AG09319 (cell line): ENCODE measurements around the gene RDH5.

Experiments
- DNase-seq: peaks from one replicate; pipeline ENCODE4 v3.0.0-alpha.2; 2010; ENCODE audit warnings: low read depth; ENCODE audit errors: extremely low read depth
- TF ChIP-seq, protein P1 (sequence below): IDR thresholded peaks from 2 replicates; pipeline ENCODE4 v1.5.1; 2011; ENCODE audit warnings: low read depth, mild to moderate bottlenecking, inconsistent platforms, low read length, moderate library complexity

Gene RDH5

DNA sequence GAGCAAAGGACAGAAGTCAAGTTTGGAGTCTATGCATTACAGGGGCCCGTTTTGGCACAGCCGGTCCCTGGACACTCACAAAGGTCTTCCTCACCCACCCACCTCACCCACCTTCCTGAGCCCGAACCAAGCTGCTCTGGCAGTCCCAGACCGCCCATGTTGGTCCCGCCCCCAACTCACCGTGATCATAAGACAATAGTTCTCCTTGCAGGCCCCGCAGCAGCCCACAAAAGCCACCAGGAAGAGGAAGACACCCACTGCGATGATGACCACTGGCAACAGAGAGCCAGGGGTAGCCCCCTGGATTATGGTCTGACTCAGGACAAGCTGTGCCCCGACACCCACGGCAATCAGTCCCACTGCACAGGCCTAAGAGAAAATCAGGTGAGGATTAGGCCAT lies 6.8 kb downstream of the RDH5 start:
- TF ChIP-seq, protein P1, sequence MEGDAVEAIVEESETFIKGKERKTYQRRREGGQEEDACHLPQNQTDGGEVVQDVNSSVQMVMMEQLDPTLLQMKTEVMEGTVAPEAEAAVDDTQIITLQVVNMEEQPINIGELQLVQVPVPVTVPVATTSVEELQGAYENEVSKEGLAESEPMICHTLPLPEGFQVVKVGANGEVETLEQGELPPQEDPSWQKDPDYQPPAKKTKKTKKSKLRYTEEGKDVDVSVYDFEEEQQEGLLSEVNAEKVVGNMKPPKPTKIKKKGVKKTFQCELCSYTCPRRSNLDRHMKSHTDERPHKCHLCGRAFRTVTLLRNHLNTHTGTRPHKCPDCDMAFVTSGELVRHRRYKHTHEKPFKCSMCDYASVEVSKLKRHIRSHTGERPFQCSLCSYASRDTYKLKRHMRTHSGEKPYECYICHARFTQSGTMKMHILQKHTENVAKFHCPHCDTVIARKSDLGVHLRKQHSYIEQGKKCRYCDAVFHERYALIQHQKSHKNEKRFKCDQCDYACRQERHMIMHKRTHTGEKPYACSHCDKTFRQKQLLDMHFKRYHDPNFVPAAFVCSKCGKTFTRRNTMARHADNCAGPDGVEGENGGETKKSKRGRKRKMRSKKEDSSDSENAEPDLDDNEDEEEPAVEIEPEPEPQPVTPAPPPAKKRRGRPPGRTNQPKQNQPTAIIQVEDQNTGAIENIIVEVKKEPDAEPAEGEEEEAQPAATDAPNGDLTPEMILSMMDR = no peak
- DNase-seq = no peak

DNA sequence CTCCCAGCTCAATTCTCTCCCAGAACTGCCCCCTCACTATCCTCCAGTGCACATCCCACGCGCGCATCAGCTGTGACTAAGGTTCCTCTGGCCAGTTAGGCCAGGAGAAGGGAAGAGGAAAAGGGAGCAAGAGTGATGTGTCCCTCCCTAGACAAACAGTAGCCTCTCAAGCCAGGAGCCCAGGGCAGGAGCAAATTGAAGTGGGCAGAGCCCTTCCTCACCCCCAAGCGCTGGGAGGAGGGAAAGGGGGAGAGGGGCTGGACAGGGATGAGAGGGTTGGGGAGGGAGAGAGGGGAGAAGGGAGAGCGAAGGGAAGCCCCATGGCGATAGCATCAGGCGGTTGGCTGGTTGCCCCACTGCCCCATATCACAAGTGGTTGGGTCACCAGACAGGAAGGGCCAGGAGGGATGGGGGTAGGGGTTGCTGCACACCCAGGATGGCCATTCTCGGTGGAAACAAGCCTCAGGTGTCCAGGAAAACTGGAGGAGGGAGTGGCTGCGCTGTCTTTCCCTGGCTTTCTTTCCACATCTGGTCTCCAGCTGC lies 7.5 kb downstream of the RDH5 start:
- TF ChIP-seq, protein P1 = no peak
- DNase-seq = no peak

GRCh38 chr12:55728186-55728938 lies 8.2 kb downstream of the RDH5 start:
- no peak for DNase-seq
- TF ChIP-seq, protein P1 = no peak

GRCh38 chr12:55728939-55729818 lies 9.0 kb downstream of the RDH5 start, which contains the start of gene CD63:
Gene CD63 (minus strand): TSS chr12:55729009. CDS start chr12:55728341, 668 bp downstream.
- TF ChIP-seq, protein P1 = no peak

GRCh38 chr12:55729819-55730818 lies 9.9 kb downstream of the RDH5 start:
- no peak for DNase-seq

More at GRCh38 chr12:55728939-55729818, 9.0 kb downstream of the RDH5 start, which contains the start of gene CD63:
- DNase-seq = no peak

GRCh38 chr12:55732288-55732687 lies 12.1 kb downstream of the RDH5 start:
- no peak for DNase-seq
- TF ChIP-seq, protein P1 = no peak

More at GRCh38 chr12:55729819-55730818, 9.9 kb downstream of the RDH5 start:
- TF ChIP-seq, protein P1 = no peak; the same call in 1 of the 2 replicates
